Measurements from ENCODE around the gene FCHO2.
A peak's percentile ranks its signal among the peaks of the same experiment; 100 is the strongest.

Gene FCHO2

GRCh38 chr5:72955768-72956323 is at the start of gene FCHO2:
TSS of gene FCHO2 (plus strand) at chr5:72956041. CDS start at chr5:72956097, 56 bp downstream.
- peak; percentile 77 for TF ChIP-seq CTCF (IDR thresholded peaks at IDR 0.05; ENCODE audit: control insufficient read depth, insufficient read depth, low read depth, low read length, missing control alignments)
- DNase-seq (ENCODE audit: low read depth): peak; percentile 79
- peak within 1 kb of the TSS; percentile 47 for H3K4me3 ChIP-seq (ENCODE audit: control insufficient read depth, low read depth, low read length)

GRCh38 chr5:72906806-72907205 is 49.0 kb upstream of the FCHO2 start:
- H3K4me3 ChIP-seq (ENCODE audit: control insufficient read depth, low read depth, low read length): no peak overlapping the region
- TF ChIP-seq CTCF (IDR thresholded peaks at IDR 0.05; ENCODE audit: control insufficient read depth, insufficient read depth, low read depth, low read length, missing control alignments): no peak
- DNase-seq (ENCODE audit: low read depth): no peak

GRCh38 chr5:72908664-72909063 is 47.2 kb upstream of the FCHO2 start:
- H3K4me3 ChIP-seq (ENCODE audit: control insufficient read depth, low read depth, low read length): no peak overlapping the region
- DNase-seq (ENCODE audit: low read depth): peak; percentile 16
- no peak for TF ChIP-seq CTCF (IDR thresholded peaks at IDR 0.05; ENCODE audit: control insufficient read depth, insufficient read depth, low read depth, low read length, missing control alignments)

GRCh38 chr5:72917371-72917776 is 38.5 kb upstream of the FCHO2 start:
- H3K4me3 ChIP-seq (ENCODE audit: control insufficient read depth, low read depth, low read length): no peak overlapping the region
- DNase-seq (ENCODE audit: low read depth): no peak
- TF ChIP-seq CTCF (IDR thresholded peaks at IDR 0.05; ENCODE audit: control insufficient read depth, insufficient read depth, low read depth, low read length, missing control alignments): no peak

- no peak for TF ChIP-seq CTCF (IDR thresholded peaks at IDR 0.05; ENCODE audit: control insufficient read depth, insufficient read depth, low read depth, low read length, missing control alignments)
- no peak overlapping the region for H3K4me3 ChIP-seq (ENCODE audit: control insufficient read depth, low read depth, low read length)
- DNase-seq (ENCODE audit: low read depth): no peak
These were observed 34.9 kb upstream of the FCHO2 start for GRCh38 chr5:72920690-72921502.

- no peak for DNase-seq (ENCODE audit: low read depth)
- TF ChIP-seq CTCF (IDR thresholded peaks at IDR 0.05; ENCODE audit: control insufficient read depth, insufficient read depth, low read depth, low read length, missing control alignments): no peak
- no peak overlapping the region for H3K4me3 ChIP-seq (ENCODE audit: control insufficient read depth, low read depth, low read length)
These were observed 34.0 kb upstream of the FCHO2 start for GRCh38 chr5:72921886-72922285.
